Stimulated activated CD4-positive, alpha-beta T cell treated with anti-CD3 and anti-CD28 coated beads, Interleukin-12 subunit alpha, Interleukin-12 subunit beta, amount 100 ng/mL, for 48 hours (primary cell): ENCODE measurements around the gene MTFMT.

Experiments
- DNase-seq, 3 donors: peaks; one replicate each; pipeline ENCODE4 v3.0.0-alpha.2; 2020; ENCODE audit warnings: low read depth in 2 of 3, low spot score in 1 of 3

MTFMT gene

DNA sequence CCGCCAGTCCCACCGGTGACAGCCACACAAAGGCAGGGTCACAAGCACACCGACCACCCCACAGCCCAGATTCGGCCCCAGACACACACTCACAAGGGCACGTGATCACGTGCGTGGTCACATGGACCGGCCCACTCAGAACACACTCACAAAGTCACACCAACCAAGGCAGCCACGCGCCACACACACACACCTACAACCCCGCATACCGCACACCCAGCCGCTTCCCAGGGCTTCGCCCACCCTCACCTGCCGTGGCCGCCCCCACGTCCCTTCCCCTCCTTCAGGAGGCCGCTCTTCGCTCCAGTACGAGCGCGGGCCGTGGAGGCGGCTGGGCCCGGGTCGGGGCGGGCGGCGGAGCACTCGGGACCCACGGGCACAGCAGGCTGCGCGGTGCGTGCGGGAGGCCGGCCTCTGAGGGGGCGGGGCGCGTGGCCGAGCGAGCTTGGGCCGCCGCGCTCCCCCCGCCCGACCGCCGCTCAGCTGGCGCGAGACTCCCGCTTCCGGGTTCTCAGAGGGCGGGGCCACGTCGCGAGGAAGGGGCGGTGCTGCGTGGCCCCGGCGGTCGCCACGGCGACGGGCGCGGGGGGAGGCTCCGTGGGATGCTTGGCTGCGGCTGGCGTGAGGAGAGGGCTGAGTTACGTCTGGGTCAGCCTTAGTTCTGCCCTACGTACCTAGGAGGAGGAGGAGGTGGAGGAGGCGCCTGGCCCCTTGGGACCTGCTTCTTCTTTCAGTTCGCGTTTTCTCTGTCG lies 39.8 kb downstream of the MTFMT start, which contains the start of gene SPG21:
Gene SPG21, minus strand, starts transcription at position 499 of the 752 bp plus-strand sequence. CDS start 6,345 bp downstream, outside the sequence.
- peak; percentile 82 to 92 (median 89) for DNase-seq

DNA sequence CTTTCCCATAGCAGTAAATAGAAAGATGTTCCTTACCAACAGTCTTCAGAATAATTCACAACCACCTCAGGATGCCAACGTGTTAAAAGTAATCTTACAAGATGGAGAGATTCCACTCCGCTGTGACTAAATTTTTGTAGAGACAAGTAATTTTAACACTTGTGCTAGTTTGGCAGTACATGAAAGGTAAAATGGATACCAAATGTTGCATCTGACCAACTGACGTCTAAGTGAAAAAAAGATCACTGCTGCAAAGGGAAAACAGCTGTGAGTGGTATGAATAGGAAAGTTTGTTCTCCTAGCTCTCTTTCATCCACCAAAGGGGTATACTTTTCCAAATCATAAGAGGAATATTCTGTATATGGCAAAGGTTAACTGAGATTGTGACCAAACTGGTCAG lies 42.3 kb downstream of the MTFMT start:
- DNase-seq: no peak

DNA sequence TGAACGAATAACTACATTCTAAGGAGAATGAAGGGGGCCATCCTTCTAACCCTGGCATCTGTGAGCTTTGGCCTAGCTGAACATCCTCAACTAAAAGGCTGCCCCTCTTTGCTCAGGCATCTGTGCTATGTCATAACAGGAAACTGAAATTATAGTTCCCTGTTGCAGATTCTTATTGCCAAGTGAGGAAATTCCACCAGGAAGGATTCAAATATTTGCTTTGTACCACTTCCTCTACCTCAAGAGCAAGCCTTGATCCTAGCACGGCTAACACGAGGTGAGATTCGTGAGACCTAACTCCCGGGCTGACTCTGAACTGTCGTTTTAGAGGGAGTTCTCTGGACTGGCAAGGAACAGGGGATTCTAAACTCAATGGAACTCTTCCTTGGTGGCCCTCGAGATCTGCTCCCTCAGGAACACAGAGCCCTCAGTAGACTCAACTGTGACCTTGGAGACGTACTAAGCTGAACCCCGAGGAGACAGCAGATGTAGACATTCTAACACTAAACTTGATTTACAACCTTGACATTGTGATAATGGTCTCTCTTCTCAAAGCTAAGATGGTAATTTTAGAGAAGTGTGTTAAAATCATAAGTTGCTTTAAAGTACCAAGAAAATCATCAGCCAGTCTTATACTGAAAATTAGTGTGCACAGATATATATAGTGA lies 43.9 kb downstream of the MTFMT start:
- DNase-seq: no peak

DNA sequence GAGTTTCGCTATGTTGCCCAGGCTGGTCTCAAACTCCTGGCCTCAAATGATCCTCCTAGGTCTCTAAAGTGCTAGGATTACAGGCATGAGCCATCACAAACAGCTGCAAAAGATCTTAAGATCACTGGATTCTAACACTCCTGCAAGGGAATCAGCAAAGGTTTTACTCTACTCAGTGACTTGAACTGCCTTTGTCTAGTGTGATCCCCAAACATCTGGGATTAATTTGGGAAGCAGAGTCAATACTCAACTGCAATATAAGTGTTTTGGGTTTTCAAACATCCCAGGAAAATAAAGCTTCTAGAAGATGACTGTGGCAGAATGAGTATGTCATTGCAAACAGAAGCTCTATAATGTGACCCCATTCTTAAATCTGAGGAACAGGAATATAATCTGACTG lies 47.0 kb downstream of the MTFMT start:
- DNase-seq: no peak

DNA sequence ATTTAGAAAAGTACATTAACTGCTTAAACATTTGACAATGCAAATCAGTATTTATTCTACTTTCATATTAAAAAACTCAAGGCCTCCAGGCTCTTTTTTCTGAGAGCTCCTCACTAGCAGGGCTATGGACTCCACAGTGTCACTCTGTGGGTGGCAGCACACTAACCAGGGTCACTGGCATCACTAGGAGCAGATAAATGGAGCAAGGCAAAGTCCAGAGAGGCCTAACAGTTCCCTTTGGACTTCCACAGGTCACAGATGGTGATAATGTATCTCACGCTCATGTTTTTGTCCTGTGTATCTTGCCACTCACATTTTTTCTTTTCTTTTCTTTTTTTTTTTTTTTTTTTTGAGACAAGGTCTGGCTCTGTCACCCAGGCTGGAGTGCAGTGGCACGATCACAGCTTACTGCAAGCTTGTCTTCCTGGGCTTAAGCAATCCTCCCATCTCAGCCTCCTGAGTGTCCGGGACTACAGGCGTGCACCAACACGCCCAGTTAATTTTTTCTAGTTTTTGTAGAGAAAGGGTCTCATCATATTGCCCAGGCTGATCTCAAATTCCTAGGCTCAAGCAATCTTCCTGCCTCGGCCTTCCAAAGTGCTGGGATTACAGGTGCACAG lies 47.5 kb downstream of the MTFMT start:
- no peak for DNase-seq

DNA sequence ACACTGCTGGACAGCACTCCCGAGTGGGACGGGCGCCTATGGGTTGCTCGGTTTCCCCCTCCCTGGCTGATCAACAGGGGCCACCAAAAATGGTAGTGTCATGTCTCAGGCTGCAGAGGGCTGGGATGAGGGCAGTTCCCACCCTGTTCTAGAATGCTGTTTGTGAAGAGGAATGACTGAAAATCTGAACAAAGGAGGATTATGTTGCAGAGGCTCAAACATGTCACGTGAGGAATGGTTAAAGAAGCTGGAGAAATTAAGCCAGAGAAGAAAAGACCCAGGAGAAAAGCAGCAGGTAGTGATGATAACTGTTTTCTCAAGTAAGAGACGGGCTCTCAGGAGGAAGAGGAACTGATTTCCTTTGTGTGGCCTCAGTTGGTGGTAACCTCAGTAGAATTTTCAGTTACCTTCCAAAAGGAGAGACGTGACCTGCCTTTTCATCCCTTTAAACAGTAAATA lies 50.2 kb downstream of the MTFMT start:
- no peak for DNase-seq

DNA sequence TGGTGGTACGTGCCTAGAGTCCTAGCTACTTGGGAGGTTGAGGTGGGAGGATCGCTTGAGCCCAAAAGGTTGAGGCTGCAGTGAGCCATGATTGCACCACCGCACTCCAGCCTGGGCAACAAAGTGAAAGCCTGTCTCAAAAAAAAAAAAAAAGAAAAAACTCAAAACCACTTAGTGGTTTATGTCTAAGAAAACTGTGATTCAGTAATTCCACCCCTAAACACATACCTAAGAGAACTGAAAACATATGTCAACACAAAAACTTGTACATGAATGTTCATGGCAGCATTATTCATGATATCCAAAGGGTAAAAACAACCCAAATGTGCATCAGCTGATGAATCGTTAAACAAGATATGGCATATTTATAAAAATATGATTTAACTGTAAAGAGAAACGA lies 54.0 kb downstream of the MTFMT start:
- DNase-seq: no peak

DNA sequence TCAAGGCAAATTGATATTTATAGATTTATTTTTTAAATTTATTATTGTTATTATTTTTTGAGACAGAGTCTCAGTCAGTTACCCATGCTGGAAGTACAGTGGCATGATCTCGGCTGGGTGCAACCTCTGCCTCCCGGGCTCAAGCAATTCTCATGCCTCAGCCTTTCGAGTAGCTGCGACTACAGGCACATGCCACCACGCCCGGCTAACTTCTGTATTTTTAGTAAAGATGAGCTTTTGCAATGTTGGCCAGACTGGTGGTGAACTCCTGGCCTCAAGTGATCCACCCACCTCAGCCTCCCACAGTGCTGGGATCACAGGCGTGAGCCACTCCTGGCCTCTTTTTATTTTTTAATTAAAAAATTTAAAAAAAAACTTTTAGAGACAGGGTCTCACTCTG lies 58.7 kb downstream of the MTFMT start:
- no peak for DNase-seq

DNA sequence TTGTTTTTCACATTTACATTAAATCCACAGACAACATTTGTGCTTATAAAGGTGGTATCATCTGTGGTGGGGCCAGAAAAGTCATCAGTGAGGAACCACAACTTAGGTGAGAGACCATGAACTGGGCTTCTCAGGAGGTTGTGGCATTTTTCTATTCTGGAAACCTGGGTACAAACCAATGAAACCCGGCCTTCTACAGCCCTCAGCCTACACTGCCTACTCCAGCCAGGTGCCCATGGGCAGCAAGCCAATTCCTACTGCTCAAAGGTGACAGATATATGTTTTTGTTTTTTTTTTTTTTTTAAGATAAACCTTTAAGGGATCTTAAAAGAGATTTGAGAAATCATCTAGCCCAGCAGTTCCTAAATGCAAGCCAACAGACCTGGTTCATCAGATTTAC lies 60.0 kb downstream of the MTFMT start:
- no peak for DNase-seq

DNA sequence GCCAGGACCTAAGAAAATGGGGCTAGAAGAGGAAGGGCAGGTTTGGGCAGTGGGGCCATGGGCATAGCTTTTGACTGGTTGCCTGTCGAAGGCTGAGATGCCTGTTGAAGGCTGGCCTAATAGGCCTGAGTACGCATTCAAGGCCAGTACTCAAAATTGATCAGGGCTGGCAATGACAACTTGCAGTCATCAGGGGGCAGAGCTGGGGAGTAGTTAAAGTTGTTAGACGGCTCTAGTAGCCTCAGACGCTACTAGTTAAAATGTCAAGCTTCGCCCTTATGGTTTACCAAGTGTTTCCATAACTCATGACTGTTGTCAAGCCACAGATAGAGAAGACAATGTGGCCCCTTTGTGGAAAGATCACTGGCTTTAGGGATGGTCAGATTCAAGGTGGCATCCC lies 68.4 kb downstream of the MTFMT start:
- DNase-seq: no peak

DNA sequence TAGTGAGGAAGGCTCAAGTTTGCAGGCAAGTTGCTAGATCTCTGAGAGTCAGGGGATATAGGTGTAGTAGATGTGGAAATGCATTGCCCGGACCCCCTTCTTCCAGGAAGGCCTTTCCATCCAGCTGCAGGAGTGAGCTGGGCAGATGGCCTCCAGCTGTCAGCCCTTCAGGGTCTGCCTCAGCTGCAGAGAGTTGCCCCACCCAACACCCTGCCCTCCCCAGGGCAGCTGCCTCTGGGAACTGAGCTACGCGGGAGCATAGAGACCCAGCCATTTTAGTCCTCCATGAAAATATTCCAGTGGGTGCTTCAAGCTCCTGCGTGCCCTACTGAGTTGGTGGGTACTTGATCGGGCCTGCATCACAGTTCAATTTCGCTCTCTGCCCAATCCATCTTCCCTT lies 69.3 kb downstream of the MTFMT start:
- no peak for DNase-seq

DNA sequence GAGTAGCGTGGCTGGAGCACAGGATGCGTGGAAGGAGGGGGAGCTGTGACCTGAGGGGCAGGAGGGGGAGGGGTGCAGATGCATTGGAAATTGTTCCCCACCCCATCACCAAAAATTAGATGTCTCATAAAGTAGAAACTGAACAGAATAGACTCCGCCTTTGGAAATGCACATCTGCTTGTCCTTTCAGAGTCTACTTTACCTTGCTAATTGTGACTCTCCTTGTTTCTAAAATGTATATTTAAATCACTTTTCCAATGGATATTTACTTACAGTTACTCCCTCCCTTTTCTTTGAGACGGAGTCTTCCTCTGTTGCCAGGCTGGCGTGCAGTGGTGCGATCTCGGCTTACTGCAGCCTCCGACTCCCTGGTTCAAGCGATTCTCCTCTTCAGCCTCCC lies 70.3 kb downstream of the MTFMT start:
- no peak for DNase-seq

DNA sequence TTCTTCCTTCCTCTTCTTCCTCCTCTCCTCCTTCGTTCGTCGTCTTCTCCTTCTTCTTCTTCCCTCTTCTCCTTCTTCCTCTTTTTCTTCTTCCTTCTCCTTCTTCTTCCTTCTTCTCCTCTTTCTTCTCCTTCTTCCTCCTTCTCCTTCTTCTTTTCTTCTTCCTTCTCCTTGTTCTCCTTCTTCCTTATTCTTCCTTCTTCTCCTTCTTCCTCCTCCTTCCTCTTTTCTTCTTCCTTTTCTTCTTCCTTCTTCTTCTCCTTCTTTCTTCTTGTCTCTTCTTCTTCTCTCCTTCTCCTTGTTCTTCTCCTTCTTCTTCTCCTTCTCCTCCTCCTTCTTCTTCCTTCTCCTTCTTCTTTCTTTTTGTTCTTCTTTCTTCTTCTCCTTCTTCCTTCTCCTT lies 75.0 kb downstream of the MTFMT start:
- DNase-seq: no peak

DNA sequence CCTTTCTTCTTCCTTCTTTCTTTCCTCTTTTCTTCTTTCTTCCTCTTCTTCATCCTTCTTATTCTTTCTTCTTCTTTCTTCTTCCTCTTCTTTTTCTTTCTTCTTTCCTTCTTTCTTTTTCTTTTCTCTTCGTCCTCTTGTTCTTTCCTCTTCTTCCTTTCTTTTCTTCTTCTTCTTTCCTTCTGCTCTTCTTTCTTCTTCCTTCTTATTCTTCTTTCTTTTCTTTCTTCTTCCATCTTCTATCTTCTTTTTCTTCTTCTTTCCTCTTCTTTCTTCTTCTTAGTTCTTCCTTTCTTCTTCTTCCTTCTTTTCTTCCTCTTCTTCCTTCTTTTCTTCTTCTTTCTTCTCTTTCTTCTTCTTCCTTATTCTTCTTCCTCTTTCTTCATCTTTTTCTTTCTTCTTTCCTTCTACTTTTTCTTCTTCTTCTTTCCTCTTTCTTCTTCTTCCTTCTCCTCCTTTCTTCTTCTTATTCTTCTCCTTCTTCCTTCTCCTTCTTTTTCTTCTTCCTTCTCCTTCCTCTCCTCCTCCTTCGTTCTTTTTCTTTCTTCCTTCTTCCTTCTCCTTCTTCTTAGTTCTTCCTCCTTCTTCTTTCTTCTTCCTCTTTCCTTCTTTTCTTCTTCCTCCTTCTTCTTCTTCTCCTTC lies 77.5 kb downstream of the MTFMT start:
- DNase-seq: no peak
